Measurements from ENCODE around the gene PADI3. TPM values are rescaled to one million over a fixed set of nuclear protein-coding genes. Genes with fewer than 3 reads are reported as not detected.

Gene PADI3
- total RNA-seq, 4 donors from 2014 or later = 0.23 to 2.1 TPM; not detected in 2

GRCh38 chr1:17308593-17308992, 59.7 kb downstream of the PADI3 start:
- 55 to 64% methylated on average over 5 to 6 of the region's 6 CpGs for WGBS, 2 donors
- peak in 1 of 2 donors; percentile 26 for DNase-seq (ENCODE audit: low spot score in 2 of 2)
- no peak overlapping the region for H3K4me3 ChIP-seq (ENCODE audit: low read depth, poor library complexity, severe bottlenecking)
- intact Hi-C loops (cut with DNase I; ENCODE audit: low total_unique reads) = no loop called here
- no peak for TF ChIP-seq POLR2A (IDR thresholded peaks at IDR 0.05)
- TF ChIP-seq, protein P1, sequence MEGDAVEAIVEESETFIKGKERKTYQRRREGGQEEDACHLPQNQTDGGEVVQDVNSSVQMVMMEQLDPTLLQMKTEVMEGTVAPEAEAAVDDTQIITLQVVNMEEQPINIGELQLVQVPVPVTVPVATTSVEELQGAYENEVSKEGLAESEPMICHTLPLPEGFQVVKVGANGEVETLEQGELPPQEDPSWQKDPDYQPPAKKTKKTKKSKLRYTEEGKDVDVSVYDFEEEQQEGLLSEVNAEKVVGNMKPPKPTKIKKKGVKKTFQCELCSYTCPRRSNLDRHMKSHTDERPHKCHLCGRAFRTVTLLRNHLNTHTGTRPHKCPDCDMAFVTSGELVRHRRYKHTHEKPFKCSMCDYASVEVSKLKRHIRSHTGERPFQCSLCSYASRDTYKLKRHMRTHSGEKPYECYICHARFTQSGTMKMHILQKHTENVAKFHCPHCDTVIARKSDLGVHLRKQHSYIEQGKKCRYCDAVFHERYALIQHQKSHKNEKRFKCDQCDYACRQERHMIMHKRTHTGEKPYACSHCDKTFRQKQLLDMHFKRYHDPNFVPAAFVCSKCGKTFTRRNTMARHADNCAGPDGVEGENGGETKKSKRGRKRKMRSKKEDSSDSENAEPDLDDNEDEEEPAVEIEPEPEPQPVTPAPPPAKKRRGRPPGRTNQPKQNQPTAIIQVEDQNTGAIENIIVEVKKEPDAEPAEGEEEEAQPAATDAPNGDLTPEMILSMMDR (IDR thresholded peaks at IDR 0.05) = no peak

DNA sequence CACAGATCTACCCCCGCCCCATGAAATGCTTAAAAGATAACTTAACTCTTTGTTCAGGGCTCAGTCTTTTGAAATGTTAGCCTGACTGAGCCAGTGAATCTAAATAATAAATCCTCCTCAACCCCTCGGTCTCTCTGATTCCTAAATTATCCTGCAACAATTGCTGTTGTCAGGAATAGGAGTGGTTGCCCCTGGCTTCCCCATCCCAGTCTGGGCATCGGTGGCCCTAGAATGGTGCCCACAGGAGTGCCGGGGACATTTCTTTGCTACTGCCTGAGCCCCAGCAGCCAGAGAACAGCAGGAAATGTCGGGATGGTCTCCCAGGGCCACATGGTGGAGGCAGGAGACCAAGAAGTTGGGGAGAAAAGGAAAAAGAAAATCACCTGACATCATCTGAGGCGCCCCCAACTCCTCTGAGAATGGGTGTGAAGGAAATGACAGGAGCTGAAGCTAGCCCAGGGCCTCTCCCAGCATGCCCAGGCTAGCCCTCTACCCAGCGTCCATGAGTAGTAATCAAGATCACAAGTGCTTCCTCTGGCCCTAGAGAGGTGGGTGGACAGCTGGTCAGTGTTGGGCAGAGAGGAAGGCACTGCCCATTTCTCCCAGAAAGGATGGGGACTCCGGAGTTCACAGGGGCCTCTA, 60.6 kb downstream of the PADI3 start:
- WGBS, 2 donors = 57 to 63% methylated on average over 8 of the region's 8 CpGs
- intact Hi-C loops (cut with DNase I; ENCODE audit: low total_unique reads) = no loop called here
- no peak overlapping the region for H3K4me3 ChIP-seq (ENCODE audit: low read depth, poor library complexity, severe bottlenecking)
- DNase-seq (ENCODE audit: low spot score in 2 of 2) = peak in 1 of 2 donors; percentile 56
- no peak for TF ChIP-seq POLR2A (IDR thresholded peaks at IDR 0.05)
- TF ChIP-seq, protein P1 (IDR thresholded peaks at IDR 0.05) = no peak

DNA sequence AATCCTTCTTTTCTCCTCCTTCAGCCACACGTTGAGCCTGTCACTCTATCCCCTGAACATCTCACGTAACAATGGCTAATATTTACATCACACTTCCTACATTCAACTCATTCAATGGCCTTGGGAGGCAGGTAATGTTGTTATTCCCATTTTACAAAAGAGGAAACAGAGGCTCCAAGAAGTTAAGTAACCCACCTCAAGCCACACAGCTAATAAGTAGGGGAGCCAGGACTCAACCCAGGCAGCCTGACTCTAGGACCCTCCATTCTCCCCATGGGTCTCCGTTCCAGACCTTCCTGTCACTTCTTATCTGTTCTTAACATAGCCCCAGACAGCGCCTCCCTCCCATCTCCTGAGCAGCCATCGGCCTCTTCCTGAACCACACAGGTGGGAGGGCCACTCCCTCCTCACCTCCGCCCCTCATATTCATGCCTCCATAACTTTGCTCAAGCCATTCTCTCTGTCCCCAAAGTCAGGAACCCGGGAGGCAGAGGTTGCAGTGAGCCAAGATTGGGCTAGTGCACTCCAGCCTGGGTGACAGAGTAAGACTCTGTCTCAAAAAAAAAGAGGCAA, 61.3 kb downstream of the PADI3 start:
- no peak for TF ChIP-seq POLR2A (IDR thresholded peaks at IDR 0.05)
- TF ChIP-seq, protein P1 (IDR thresholded peaks at IDR 0.05) = no peak
- no peak overlapping the region for H3K4me3 ChIP-seq (ENCODE audit: low read depth, poor library complexity, severe bottlenecking)

DNA sequence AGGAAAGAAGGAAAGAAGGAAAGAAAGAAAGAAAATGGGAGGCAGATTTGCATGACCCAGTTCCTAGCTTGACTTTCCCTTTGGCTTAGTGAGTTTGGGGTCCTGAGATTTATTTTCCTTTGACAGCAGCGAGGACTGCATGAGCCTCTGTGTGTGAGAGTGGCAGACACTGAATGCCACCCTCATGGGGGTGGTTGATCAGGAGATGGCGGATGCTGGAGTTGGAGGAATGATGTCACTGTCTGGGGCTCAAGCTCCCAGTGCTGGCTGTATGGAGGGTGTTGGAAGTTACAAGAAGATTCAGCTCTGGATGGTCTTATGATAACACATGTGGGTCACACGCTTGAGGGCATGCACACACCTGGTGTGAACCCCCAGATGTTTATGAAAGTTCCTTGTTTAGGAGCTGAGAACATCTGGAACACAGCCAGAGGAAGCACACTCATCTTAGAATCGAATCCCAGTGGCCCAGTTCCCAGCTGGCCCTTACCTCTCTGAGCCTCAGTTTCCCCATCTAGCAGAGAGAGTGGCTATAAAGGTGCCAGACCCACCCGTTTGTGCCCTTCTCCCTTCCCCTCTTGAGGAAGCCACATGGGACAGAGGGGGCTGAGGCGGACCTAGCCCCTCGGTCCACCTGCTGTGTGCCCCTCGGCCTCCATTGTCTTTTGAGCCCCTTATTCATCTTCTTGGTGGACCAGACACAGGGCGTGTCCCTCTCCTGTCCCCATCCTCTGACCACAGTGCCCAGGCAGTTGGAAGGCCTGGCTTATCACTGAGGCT, 64.8 kb downstream of the PADI3 start:
- TF ChIP-seq, protein P1 (IDR thresholded peaks at IDR 0.05) = no peak
- no peak for TF ChIP-seq POLR2A (IDR thresholded peaks at IDR 0.05)
- DNase-seq (ENCODE audit: low spot score in 2 of 2) = peak in 1 of 2 donors; percentile 50
- WGBS, 2 donors = 79 to 84% methylated on average over 9 of the region's 9 CpGs
- no peak overlapping the region for H3K4me3 ChIP-seq (ENCODE audit: low read depth, poor library complexity, severe bottlenecking)
- intact Hi-C loops (cut with DNase I; ENCODE audit: low total_unique reads) = no loop called here

More for the DNA sequence above, 61.3 kb downstream of the PADI3 start:
- DNase-seq (ENCODE audit: low spot score in 2 of 2) = peak in 1 of 2 donors; percentile 79
- intact Hi-C loops (cut with DNase I; ENCODE audit: low total_unique reads) = no loop called here
- 65 to 68% methylated on average over 7 of the region's 7 CpGs for WGBS, 2 donors

DNA sequence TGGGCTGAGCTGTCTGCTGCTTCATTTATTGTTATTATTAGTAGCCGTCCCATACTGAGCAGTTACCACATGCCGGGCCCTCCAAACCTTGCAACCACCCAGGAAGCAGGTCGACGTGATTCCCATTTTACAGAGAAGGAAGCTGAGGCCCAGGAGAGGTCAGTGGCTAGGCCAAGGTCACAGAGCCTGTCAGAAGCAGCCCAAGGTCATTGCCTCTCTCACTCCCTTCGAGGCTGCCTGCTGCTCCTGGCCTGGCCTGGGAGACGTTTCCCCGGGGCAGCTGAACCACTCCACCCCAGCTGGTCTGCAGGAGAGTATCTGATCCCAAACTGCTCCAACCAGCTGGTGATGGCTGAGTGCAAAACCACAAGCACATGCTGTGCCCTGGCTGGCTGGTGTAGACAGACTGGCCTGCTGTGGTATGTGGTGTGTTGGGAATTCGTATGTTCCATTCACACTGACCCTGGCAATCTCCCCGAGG, 65.6 kb downstream of the PADI3 start:
- H3K4me3 ChIP-seq (ENCODE audit: low read depth, poor library complexity, severe bottlenecking) = no peak overlapping the region
- intact Hi-C loops (cut with DNase I; ENCODE audit: low total_unique reads) = no loop called here
- TF ChIP-seq POLR2A (IDR thresholded peaks at IDR 0.05) = no peak
- TF ChIP-seq, protein P1 (IDR thresholded peaks at IDR 0.05) = no peak
- peak in 1 of 2 donors; percentile 68 for DNase-seq (ENCODE audit: low spot score in 2 of 2)
- WGBS, 2 donors = 66 to 67% methylated on average over 4 to 8 of the region's 9 CpGs
